ENCODE data around the gene ABCB11.
"Not testable (repeated sequence)": the region's sequence is repeated elsewhere in the genome, so short reads cannot be mapped to it uniquely, and the experiment has no call there.

The ABCB11 gene

DNA sequence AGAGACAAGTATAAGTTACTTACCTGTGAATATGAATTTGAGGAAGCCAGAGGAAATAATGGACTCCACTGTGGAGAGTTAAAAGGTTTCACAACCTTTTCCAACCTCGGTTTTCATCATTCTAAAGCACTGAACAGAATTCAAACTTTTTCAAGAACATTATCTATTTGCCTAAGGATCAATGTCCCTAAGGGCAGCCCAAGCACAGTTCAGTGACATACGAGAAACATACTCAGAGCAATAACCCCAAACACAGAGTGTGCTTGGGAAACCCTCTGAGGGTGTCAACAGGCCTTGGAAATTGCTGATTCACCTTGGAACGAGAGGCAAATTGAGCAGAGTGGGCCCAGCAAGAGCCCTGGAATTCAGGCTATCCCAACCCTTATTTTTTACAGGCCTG, at the start of gene ABCB11:
Gene ABCB11 (minus strand): TSS at position 123 of the 400 bp plus-strand sequence. CDS start 13,199 bp downstream, outside the sequence.
- DNase-seq: no peak

DNA sequence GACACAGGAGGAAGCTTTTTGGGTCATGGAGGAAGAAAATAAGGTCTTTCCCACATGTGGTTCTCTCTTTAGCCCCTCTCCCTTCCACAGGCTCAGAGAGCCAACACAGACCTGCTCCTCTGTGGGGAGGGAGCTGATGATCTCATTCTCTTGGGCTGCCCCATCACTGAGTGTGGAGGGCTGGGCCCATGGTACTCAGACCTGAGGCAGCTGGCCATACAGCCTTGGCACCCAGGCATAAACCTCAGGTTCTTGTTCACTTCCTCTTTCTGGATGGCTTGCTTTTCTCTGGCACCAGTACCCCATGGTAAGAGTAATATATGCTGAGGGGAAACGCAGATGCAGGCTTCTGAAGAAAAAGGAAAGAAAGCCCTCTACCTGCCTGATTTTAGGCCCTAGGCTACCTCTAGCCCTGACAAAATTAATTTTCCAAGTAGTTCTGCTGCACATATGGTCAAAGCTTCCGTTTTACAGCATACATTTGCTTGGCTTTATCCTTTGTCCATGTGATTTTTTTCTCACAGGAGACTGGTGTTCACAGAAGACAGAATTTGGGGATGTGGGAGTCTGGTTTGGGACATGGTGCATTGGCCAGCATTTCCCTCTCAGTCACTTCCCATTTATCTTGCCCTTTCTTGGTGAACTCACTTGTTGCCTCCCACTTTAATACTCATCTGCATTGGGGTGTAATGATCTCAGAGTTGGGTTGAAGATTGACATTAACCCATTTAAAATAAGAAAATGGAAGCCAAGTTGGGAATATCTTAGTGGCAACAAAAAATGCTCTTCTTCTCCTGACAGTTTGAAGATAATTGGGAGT, 49.3 kb upstream of the ABCB11 start:
- DNase-seq: peak; percentile 78

DNA sequence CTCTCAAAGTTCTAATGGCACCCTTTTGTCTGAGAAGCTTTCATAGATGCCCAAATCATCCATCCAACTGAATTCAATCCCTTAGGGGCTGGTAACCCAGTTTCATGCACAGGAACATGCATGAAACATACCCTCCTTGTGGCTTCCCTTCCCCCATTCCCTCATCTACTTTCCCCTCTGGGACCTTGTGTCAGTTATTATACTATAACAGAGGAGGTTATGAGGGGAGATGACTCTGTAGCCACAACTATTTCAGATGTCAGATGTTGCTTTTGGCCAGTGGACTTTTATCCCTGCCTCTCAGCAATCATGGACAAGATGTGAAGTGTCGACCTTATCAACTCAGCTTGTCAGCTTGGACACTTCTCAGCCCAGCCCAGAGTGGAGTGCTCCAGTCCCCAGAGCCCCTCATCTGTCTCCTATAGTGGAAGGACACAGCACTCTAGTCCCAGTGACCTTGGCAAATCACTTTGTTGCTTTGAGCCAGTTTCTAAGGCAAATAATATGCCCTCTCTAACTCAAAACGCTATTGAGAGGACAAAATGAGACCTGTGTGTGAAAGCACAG, 46.6 kb upstream of the ABCB11 start:
- DNase-seq: no peak

DNA sequence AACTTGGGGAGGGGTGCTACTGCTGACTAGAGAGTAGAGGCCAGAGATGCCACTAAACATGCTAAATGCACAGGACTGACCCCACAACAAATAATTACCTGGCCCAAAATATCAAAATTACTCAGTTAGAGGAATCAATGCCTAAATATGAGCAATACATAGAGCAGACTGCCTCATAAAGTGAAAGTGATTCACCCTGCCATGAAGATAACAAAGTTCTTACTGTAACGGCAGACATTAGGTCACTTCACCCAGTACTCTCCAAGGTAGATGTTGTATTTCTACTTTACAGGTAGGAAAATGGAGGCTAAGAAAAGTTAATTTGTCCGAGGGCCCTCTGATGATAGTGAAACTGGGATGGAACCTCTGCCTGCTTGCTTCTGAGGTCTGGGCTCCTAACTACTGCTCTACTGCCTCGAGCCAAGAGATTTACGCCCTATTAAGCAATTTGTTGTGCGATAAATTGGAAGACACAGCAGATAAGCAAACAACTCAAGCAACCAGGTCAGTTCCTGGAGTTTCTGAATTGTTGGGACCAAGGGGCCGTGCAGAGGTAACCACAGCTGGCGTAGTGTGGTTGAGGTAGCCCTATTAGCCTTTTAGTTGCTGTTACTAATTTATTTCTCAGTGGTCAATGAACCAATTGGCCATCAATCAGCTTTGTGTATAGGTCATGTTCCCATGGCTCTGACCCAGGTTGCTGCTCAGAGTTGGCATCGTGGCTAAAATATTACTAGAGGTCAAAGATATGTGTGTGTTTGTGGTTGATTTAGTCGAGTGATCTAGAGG, 43.0 kb upstream of the ABCB11 start:
- DNase-seq: peak; percentile 43

DNA sequence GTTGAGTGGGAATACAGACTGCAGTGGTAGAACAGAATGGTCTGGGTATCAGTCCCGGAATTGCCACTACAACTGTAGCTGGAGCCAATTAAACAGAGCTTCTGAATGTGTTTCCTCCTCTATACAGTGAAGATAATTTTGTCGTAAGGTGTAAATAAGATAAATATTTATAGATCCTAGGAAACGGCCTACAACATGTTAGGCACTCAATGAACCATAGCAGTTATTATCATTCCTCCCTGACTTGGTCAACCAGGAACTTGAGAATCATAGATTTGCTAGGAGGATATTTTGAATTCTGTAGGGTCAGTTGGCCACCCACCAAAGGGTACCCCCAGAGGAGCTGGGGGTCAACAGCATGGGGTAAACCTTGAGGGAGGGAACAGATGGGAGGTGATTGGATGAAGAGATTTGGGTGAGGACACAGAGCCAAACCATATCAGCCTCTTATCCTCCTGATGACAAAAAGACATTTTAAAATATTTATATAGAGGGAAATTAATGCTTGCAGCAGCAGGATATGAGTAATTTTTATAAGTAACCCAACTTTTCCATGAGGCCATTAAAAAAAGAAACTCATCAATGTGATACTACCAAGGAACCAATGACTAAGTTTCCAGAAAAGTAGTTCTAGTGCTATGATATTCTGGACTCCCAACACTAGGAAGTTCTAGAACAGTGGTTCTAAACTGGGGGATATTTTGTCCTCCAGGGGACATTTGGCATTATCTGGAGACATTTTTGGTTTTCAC, 42.3 kb upstream of the ABCB11 start:
- peak; percentile 40 for DNase-seq

DNA sequence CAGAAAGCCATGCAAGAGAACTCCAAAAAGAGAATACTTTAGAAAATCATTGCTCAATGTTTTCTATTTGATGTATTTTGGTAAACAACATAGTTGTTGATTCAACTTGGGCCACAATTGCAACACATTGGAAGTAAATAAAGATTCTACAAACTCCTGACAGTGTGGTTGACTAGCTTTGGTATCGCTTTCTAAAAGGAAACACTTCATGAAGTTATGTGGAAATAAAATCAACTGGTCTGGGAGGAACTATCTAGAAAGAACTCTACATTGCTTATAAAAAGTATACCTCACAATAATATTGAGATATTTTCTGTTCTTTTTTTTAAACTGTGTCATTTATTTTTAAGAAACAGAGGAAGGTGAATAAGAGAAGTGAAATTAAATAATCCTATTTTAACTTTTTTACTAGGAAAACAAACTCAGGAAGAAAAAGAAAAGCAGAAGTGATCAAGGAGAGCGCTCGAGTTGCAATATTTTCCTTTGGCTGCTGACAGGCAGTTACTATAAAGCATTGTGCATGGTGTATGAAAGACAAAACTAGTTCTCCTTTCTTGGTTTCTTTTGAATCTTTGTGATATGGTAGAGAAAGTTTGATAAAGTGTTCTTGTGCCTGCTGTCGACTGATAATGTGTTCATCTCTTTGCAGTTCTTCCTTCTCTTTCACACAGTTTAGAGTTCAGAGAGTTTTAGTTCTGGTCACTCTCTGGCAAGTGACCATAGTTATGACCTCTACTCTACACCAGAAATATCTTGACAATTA, 41.2 kb upstream of the ABCB11 start:
- peak; percentile 98 for DNase-seq

DNA sequence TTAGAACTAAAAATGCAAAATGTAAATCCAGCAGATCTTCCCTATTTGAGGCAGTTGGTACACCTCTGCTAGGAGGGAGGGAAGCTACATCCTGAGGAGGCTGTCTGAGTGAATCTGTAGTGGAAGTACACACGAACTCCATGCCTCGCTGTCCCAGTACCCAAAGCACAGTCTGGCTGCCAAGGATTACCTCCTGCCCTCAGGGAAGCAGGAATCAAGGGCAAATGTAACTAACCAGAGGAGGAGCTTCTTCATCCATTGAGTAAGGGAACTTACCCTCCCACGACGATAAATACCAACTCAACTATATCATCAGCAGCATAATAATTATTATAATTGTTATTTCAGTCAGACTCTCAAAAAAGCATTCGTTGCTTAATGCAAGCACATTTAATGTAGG, 40.3 kb upstream of the ABCB11 start:
- peak; percentile 44 for DNase-seq

DNA sequence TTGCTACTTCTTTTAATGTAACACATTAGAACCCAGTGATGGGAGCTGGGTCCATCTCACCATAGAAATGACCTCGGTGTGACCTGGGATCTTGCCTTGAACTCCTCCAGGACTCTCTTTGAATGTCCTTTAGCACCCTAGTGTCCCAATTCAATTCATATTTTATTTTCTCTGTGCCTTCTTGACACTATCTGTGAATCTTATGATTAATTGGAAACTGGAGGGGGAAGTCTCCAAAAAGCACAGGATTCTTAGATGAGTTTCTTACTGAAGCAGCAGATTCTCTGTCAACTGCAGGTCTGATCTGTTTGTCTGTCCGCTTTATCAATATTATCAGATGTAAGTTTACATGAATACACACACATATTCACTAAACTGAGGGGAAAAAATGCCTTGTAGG, 38.7 kb upstream of the ABCB11 start:
- no peak for DNase-seq

DNA sequence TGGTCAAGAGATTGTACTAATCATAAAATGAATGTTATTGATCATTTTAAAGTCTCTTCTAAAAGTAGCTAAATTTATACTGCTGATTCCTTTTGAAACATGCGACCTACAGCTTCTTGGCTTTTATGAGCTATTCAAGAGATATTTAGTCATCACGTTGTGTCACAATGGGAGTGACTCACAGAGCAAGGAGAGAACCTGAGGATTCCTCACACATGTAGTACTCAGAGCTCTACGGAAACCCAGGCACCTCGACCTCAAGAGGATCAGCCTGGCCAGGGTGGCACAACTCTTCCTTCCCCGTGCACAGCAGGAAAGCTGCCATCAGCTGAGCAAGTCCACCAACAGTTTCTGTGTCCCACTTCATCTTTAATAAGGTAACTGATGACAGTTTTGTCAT, 38.2 kb upstream of the ABCB11 start, which contains the start of gene DHRS9:
Gene DHRS9 (plus strand): TSS at position 223 of the 400 bp plus-strand sequence. CDS start 12,019 bp downstream, outside the sequence.
- DNase-seq: peak; percentile 96

DNA sequence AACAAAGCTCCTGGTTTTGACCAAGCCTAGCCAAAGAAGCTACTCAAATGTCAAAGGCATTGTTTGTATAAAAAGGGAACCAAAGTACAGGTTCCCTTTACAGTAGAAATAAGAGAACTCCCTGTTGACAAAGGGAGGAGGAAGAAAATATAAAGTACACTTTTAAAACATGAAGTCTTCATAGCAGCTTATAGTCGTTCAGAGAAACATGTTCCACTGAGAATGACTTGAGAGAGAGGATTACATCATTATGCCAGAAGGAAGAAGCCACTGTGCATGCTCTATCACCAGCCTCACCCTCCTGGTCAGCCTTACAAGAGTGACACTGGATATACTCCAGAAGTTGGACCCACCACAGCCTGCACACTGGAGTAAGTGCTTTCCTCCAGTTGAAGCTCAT, 35.8 kb upstream of the ABCB11 start:
- peak; percentile 44 for DNase-seq

DNA sequence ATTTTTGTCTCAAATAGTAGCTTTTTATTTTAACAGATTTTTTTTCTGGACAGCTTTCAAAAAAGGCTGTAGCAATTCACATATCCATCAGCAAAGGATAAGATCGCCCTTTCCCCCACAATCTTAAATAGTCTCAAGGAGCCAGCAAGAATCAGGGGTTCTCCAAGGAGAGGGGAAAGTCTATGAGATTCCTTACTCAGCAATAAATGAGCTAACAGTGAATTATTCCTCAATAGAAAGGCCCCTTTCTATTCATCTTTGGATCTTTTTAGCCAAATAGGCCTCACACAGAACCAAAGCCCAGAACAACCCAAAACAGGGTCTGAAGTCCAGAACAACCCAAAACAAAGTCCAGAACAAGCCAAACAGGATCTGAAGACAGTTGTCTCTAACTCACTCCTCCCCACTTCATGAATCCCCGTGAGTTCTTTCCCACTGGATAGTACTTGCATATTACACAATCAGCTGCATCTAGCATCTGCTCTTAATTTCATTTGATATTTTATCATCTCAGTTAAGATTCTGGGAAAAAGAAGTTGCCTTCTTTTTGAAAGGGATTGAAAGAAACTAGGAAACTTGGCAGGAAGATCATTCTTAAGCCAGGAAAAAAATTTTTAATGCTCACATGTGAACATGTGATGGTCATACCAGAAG, 34.9 kb upstream of the ABCB11 start:
- DNase-seq: no peak

DNA sequence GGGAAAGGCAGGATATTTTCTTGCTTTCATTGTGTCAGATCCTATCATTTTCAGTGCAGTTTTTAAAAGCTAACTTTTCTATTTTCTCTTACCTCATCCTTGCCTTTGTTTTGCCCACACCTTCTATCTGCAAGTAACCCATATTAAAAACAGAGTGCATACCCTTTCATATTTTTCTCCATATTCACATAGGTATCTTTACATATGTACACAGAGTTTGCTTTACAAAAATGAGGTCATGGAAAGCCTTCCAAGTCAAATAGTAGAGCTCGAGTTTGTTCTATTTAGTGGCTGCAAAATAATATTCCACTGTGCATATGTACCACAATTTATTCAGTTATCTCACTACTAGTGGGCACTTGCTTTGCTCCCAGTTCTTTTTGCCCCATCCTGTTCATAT, 34.3 kb upstream of the ABCB11 start:
- DNase-seq: no peak

DNA sequence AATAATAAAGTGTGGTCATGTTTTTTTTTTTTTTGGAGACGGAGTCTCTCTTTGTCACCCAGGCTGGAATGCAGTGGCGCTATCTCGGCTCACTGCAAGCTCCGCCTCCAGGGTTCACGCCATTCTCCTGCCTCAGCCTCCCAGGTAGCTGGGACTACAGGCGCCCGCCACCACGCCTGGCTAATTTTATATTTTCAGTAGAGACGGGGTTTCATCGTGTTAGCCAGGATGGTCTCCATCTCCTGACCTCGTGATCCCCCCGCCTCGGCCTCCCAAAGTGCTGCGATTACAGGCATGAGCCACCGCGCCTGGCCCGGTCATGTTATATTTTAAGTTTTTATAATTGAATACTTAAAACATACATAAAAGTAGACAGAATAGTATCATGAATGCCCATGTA, 33.1 kb upstream of the ABCB11 start:
- DNase-seq: not testable (repeated sequence)

DNA sequence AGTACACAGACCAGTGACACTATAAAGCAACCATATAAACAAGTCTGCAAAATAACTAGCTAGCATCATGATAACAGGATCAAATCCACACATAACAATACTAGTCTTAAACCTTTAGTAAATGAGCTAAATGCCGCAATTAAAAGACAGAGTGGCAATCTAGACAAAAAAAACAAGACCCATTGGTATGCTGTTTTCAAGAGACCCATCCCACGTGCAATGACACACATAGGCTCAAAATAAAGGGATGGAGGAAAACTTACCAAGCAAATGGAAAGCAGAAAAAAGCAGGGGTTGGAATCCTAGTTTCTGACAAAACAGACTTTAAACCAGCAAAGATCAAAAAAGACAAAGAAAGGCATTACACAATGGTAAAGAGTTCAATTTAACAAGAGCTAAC, 23.5 kb upstream of the ABCB11 start:
- not testable (repeated sequence) for DNase-seq

DNA sequence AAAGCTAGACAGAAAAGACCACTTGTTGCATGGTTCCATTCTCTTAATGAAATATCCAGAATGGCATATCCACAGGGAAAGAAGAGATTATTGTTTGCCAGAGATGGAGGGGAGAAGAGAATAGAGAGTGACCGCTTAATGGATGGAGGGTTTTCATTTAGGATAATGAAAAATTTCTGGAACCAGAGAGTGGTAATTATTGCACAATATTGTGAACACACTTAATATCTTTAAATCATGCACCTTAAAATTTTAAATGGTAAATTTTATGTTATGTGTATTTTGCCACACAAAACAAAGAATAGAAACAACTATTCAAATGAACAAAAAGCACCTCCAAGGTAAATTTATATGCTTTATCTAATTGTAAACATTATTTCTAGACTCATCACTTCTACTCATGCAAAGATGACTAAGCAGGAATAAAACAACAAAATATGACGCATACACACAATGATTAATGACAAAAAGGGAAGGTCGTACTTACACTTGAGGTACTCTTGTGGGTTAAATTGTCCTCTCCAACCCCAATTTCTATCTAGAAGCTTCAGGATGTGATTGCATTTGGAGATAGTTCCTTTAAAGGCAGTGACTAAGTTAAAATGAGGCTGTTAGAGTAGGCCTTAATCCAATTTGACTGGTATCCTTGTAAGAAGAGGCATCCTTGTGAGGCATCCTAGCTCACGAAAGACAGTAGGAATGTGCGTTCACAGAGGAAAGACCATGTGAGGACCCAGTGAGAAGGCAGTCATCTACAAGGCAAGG, 19.5 kb upstream of the ABCB11 start:
- peak; percentile 82 for DNase-seq

DNA sequence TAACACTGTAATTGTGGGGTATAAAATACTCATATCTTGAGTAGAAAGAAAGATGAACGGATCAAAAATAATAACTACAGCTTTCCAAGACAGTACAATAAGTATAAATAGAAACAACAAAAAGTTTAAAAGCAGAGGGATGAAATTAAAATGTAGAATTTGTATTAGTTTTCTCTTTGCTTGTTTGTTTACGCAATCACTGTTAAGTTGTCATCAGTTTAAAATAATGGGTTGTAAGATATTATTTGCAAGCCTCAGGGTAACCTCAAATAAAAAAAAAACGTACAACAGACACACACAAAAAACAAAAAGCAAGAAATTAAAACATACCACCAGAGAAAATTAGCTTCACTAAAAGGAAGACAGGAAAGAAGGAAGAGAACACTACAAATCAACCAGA, 18.0 kb upstream of the ABCB11 start:
- no peak for DNase-seq

DNA sequence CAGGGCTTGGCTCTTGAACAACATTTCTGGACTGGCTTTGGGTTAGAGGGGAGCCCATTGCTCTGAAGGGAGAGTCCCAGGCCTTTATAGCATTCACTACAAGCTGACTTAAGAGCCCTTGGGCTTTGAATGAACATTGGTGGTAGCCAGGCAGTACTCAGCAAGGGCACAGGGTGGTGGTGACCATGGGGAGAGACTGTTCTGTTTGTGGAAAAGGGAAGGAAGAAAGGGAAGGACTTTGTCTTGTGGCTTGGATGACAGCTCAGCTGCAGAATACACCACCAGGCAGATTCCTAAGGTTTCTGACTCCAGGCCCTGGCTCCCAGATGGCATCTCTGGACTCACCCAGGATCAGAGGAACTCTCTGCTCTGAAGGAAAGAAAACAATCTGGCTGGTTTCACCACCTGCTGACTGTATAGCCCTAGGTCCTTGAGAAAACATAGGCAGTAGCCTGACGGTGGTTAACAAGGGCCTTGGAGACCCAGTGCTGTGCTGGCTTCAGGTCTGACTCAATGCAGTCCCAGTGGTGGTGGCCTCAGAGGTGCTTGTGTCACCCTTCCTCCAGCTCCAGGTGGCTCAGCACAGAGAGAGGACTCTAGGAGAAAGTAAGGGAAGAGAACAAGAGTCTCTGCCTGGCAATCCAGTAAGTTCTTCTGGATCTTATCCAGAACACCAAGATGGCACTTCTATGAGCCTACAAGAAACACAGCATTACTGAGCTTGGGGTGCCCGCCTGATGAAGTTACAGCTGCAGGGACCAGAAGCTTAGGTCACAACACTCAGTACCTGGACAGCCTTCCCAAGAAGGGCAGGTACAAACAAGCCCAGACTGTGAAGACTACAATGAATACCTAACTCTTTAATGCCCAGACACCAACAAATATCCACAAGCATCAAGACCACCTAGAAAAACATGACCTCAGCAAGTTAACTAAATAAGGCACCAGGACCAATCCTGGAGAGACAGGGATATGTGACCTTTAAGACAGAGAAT, 16.4 kb upstream of the ABCB11 start:
- DNase-seq: peak; percentile 48

DNA sequence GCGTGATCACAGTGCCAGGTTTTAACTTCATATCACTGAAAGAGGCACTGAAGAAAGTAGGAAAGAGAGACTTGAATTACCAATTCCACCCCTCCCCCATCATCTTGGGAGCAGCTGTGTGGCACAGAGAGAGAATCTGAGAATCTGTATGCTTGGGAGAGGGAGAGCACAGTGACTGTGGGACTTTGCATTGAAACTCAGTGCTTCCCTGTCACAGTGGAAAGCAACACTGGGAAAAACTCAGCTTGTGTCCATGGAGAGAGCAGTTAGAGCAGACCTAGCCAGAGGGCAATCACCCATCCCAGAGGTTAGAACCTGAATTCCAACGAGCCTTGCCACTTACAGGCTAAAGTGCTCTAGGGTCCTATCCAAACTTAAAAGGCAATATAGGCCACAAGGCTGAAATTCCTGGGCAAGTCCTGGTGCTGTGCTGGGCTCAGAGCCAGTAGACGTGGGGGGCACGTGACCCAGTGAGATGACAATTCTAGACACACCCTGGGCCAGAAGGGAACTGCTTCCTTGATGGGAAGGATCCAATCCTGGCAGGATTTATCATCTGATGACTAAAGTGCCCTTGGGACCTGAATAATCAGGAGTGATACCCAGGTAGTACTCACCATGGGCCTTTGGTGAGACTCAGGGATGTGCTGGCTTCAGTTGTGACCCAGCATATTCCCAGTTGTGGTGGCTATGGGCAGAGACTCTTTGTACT, 15.5 kb upstream of the ABCB11 start:
- DNase-seq: no peak

DNA sequence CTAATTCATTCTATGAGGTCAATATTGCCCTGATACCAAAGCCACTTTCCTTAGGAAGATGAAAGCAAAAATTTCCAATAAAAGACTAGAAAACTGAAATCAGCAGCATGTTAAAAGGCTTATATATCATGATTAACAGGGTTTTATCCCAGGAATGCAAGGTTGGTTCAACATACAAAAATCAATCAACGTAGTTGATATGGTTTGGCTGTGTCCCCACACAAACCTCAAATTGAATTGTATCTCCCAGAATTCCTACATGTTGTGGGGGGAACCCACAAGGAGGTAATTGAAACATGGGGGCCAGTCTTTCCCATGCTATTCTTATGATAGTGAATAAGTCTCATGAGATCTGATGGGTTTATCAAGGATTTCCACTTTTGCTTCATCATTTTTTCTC, 11.7 kb upstream of the ABCB11 start:
- no peak for DNase-seq
